T-helper 17 cell (primary cell): Measurements from ENCODE around the gene CDCA5. TPM values are rescaled to one million over a fixed set of nuclear protein-coding genes. Genes with fewer than 3 reads are reported as not detected.

Experiments
- ATAC-seq: fragments of 150-1000 bp; cut with Tn5 transposase; 2 replicates; pipeline ENCODE4 v1.10.0; 2021; ENCODE audit warnings: mild to moderate bottlenecking, moderate library complexity
- DNase-seq, 3 donors: peaks; one replicate each; pipeline versions ENCODE4 v3.0.0 to v3.0.0-alpha.2; 2020 to 2021
- H3K9me3 ChIP-seq: one replicate; pipeline ENCODE4 v1.7.0; 2013; ENCODE audit warnings: low read length, mild to moderate bottlenecking; ENCODE audit not compliant: control insufficient read depth, poor library complexity, severe bottlenecking
- H3K27ac Mint-ChIP-seq: one replicate; pipeline ENCODE4 v1.8.0; 2022; ENCODE audit warnings: mild to moderate bottlenecking, moderate library complexity, mixed read lengths
- H3K27me3 Mint-ChIP-seq: one replicate; pipeline ENCODE4 v1.8.0; 2022; ENCODE audit warnings: mixed read lengths
- H3K36me3 Mint-ChIP-seq: one replicate; pipeline ENCODE4 v1.8.0; 2022; ENCODE audit warnings: low read depth, mixed read lengths
- H3K4me1 Mint-ChIP-seq: one replicate; pipeline ENCODE4 v1.8.0; 2022; ENCODE audit warnings: mild to moderate bottlenecking, mixed read lengths
- H3K4me3 Mint-ChIP-seq: one replicate; pipeline ENCODE4 v1.8.0; 2022; ENCODE audit warnings: mild to moderate bottlenecking, moderate library complexity, mixed read lengths
- total RNA-seq, 4 donors: library from RNA in 2 of 4; stranded (reverse) in 2 of 4; gene quantifications; one replicate each; pipeline ENCODE4 v1.2.3 and lab custom pipeline; 2022 to 2026

The CDCA5 gene
- total RNA-seq, 2 donors from 2014 or later, result 0.37 to 0.90 TPM

DNA sequence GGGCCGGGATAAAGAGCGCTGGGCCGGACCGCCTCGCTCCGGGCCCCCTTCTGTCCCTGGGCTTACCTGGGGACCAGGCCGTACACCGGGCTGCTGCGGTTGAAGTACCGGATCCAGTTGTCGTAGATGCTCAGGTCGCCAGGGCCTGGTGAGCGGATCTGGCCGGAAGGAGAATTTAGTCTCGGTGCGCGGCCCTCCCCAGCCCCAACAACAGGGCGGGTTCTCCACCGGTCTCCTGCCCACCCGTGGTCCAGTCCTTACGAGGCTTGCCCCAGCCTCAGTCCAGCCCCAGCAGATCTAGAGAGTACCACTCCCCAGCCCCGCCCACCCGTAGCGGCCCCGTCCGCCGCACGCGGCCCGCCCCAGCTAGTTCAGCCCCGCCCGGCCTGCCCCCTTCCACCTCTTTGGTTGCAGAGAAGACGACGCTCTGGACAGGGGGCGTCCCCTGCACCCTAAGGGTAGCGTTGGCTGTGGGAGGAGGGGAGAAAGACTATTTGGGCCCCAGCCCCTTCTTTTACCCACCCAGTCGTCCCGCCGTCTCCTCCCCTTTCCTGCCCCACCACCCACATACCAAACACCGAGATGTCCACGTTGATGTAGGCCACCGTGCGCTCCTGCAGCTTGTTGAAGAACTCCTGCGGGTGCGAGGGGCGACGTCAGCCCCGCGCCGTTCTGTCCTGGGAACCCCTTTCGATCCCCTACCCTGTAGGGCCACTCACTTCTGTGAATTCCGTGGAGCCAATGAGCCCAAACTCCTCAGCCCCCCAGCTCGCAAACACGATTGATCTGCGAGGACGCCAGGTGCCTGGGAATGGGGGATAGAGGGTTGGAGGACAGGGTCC, 36.0 kb downstream of the CDCA5 start:
- peaks cover 12% of the 10 kb centered on the region for H3K4me1 Mint-ChIP-seq
- H3K27ac Mint-ChIP-seq, result peak overlapping the region; percentile 91
- no peaks in the 10 kb centered on the region for H3K9me3 ChIP-seq
- DNase-seq (no peak), ATAC-seq (peak; percentile 73)
- H3K4me3 Mint-ChIP-seq, result peak overlapping the region; percentile 95
- peaks cover 4% of the 10 kb centered on the region for H3K36me3 Mint-ChIP-seq
- no peaks in the 10 kb centered on the region for H3K27me3 Mint-ChIP-seq

DNA sequence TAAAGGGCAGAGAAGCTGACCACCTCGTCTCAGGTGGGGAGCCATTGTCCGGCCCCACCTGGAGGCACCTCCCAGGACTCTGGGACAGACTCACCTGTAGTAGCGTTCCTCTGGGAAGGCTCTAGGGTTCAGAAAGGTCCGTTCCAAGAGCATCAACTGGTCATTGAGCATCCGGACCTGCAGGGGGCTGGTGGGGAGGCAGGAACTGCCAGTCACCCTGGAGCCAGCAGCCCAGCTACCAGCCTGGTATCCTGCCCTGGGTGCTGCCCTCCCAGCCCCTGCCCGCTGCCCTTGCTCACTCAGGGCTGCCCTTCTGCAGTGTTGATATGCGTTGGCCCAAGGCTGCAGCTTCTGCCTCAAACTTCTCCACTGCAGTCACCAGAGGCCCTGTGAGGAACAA, 38.1 kb downstream of the CDCA5 start:
- H3K4me3 Mint-ChIP-seq, result no peak overlapping the region
- DNase-seq (no peak), ATAC-seq (no peak)
- no peaks in the 10 kb centered on the region for H3K9me3 ChIP-seq
- H3K36me3 Mint-ChIP-seq, result peaks cover 4% of the 10 kb centered on the region
- H3K4me1 Mint-ChIP-seq, result peaks cover 13% of the 10 kb centered on the region
- no peaks in the 10 kb centered on the region for H3K27me3 Mint-ChIP-seq
- no peak overlapping the region for H3K27ac Mint-ChIP-seq

DNA sequence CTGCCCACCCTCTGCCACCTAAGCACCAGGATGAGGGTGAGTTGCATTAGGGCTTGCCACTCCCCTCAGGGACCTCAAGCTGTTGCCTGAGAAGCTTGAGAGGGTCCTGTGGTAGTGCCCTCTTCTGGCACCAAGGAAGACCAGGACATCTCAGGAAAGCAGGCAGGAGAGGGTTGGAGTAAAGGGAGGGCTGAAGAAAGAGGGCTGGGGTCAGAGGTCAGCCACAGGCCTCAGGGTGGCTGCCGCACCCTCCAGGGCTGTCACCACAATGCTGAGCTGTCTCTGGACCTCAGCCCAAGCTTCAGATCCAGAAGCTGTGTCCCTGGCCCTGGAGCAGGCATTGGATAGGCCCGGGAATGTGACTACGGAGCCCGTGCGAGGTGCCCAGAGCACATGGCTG, 38.8 kb downstream of the CDCA5 start:
- peaks cover 4% of the 10 kb centered on the region for H3K36me3 Mint-ChIP-seq
- H3K27ac Mint-ChIP-seq, result no peak overlapping the region
- DNase-seq (no peak), ATAC-seq (no peak)
- H3K4me1 Mint-ChIP-seq, result peaks cover 13% of the 10 kb centered on the region
- no peaks in the 10 kb centered on the region for H3K27me3 Mint-ChIP-seq
- no peak overlapping the region for H3K4me3 Mint-ChIP-seq
- no peaks in the 10 kb centered on the region for H3K9me3 ChIP-seq

DNA sequence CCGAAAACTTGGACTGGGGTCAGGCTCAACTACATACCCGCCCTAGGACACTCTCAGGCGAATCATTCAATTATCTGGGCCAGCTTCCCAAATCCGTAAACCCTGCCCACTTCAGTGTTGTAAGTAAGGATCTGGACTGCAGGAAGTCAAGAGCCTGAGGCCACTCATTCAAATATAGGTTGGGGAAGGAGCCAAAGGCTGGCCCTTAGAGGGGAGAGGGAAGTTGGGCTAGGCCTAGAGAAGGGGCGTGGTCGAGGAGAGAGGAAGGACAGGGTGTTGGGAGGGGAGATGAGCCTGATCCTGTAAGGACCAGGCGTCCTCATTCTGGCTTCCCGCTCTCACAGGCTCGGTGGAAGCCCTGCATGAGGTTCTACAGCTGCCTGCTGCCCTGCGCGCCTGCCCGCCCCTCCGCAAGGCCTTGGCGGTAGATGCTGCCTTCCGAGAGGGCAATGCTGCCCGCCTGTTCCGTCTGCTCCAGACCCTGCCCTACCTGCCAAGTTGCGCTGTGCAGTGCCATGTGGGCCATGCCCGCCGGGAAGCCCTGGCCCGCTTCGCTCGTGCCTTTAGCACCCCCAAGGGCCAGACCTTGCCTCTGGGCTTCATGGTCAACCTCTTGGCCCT, 39.8 kb downstream of the CDCA5 start:
- no peaks in the 10 kb centered on the region for H3K9me3 ChIP-seq
- Mint-ChIP-seq H3K4me1 (peaks cover 13% of the 10 kb centered on the region), H3K36me3 (peaks cover 4% of the 10 kb centered on the region), H3K4me3 (no peak overlapping the region), H3K27ac (no peak overlapping the region), H3K27me3 (no peaks in the 10 kb centered on the region)
- no peak for ATAC-seq
- DNase-seq, result no peak

DNA sequence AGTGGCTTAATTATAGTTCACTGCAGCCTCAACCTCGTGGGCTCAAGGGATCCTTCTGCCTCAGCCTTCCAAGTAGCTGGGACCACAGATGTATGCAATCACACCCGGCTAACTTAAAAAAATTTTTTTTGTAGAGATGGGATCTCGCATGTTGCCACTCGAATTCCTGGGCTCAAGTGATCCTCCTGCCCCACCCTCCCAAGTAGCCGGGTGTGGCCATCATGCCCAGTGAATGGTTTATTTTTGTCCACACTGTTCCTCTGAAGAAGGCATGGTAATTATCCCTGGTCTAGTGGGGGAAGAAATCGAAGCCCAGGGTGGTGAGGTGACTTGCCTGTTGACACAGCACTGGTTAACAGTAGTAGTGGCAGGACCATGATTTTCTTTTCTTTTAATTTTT, 40.9 kb downstream of the CDCA5 start:
- no peak for ATAC-seq
- no peaks in the 10 kb centered on the region for H3K27me3 Mint-ChIP-seq
- H3K27ac Mint-ChIP-seq, result peak overlapping the region; percentile 69
- DNase-seq, result no peak
- peak overlapping the region; percentile 73 for H3K4me3 Mint-ChIP-seq
- H3K4me1 Mint-ChIP-seq, result peaks cover 13% of the 10 kb centered on the region
- peaks cover 4% of the 10 kb centered on the region for H3K36me3 Mint-ChIP-seq
- H3K9me3 ChIP-seq, result no peaks in the 10 kb centered on the region

DNA sequence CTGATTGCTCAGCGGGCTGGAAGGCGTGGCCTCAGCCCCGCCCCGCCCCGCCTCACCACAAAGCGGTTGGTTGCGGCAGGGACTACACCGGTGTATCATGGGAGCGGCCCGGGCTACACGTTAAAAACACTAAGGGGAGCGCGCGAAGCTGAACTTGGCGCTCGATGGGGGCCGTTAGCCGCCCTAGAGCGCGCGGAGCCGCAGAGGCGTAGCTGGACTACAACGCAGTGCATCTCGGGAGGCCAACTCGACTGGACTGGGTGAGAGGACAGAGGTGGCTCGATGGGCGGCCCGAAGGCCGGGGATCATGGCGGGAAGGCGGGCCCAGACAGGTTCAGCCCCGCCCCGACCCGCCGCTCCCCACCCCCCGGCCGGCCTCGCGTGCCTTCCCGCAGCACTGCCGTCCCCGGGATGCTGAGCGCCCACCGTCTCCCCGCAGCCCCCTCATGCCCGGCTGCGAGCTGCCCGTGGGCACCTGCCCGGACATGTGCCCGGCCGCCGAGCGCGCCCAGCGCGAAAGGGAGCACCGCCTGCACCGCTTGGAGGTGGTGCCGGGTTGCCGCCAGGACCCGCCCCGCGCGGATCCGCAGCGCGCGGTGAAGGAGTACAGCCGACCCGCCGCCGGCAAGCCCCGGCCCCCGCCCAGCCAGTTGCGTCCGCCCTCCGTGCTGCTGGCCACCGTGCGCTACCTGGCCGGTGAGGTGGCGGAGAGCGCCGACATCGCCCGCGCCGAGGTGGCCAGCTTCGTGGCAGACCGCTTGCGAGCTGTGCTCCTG, 42.8 kb downstream of the CDCA5 start, which contains the start of gene SAC3D1:
SAC3D1 (plus strand) TSS at position 364 of the 776 bp plus-strand sequence; CDS start at position 447, 83 bp downstream.
- Mint-ChIP-seq H3K27me3 (no peaks in the 10 kb centered on the region), H3K4me3 (peak within 1 kb of the TSS; percentile 93), H3K4me1 (peaks cover 7% of the 10 kb centered on the region), H3K27ac (peak within 1 kb of the TSS; percentile 69), H3K36me3 (peaks cover 4% of the 10 kb centered on the region)
- peak; percentile 76 to 84 (median 78) for DNase-seq
- ATAC-seq, result peak; percentile 93
- no peaks in the 10 kb centered on the region for H3K9me3 ChIP-seq

DNA sequence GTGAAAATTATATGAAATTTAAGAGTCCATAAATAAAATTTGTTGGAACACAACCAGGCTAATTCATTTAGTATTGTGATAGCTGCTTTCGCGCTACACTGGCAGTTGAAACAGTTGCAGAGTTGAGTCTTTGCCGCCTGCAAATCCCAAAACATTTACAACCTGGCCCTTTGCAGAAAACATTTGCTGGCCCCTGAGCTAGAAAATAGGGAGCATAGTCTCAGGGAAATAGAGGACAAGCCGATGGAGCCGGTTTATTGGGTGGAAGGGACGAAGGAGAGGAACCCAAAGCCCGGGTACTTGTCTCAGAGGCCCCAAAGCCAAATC, 43.4 kb downstream of the CDCA5 start:
- Mint-ChIP-seq H3K27ac (peak overlapping the region; percentile 27), H3K4me1 (peaks cover 7% of the 10 kb centered on the region), H3K36me3 (peaks cover 4% of the 10 kb centered on the region), H3K27me3 (no peaks in the 10 kb centered on the region), H3K4me3 (peak overlapping the region; percentile 93)
- DNase-seq (no peak), ATAC-seq (no peak)
- H3K9me3 ChIP-seq, result no peaks in the 10 kb centered on the region

DNA sequence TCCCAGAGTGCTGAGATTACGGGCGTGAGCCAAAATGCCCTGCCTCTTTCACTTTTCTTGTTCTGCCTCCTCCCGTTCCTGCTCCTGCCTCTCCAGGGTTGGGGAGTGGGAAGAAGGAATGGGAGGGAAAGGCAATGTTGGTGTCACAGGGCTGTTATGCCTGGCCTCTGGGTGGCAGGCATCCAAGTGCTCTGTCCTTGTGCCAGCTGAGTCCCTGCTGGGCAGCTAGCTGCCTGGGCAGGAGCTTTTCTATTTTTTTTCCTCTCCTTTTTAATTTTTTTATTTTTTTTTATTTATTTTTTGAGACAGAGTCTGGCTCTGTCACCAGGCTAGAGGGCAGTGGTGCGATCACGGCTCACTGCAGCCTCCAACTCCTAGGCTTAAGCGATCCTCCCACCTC, 46.9 kb downstream of the CDCA5 start:
- no peaks in the 10 kb centered on the region for H3K9me3 ChIP-seq
- DNase-seq (no peak), ATAC-seq (no peak)
- Mint-ChIP-seq H3K4me3 (no peak overlapping the region), H3K27ac (no peak overlapping the region), H3K36me3 (no peaks in the 10 kb centered on the region), H3K27me3 (no peaks in the 10 kb centered on the region), H3K4me1 (peaks cover 2% of the 10 kb centered on the region)

DNA sequence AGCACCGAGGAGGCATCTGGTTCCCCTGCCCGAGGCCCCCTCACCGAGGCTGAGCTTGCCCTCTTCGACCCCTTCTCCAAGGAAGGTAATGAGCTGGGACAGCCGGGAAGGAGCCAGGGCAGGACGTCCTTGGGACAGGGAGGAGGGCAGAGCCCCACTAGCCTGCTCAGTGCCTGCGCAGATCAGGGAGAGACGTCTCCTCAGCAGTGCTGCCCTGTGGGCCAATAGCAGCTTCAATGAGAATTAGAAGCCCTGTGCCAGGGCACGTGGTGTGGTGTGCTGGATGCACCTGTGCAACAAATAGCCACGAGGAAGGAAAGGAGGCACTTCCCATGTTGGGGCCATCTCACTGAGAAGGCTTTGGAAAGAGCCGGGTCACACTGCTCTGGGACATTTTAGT, 48.3 kb downstream of the CDCA5 start:
- Mint-ChIP-seq H3K27me3 (no peaks in the 10 kb centered on the region), H3K27ac (no peak overlapping the region), H3K4me3 (no peak overlapping the region), H3K4me1 (no peaks in the 10 kb centered on the region), H3K36me3 (no peaks in the 10 kb centered on the region)
- DNase-seq (no peak), ATAC-seq (no peak)
- no peaks in the 10 kb centered on the region for H3K9me3 ChIP-seq

DNA sequence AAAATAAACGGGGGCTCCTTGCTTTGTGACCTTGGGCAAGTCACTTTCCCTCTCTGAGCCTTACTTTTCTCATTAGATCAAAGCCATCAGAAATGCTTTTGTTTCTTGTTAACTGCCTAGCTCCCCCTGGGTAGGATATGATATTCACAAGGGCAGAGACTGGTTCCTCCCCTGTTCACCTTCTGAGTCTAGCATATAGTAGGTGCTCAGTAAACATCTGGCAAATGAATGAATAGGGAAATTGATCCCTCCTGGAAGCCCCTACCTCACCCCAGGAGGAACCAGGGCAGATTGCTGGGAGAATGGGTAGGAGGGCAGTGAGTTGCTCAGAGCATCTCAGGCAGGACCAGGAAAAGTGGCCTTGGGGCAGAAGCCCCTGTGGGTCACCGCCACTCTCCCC, 49.4 kb downstream of the CDCA5 start:
- no peak overlapping the region for H3K27ac Mint-ChIP-seq
- no peaks in the 10 kb centered on the region for H3K36me3 Mint-ChIP-seq
- no peaks in the 10 kb centered on the region for H3K9me3 ChIP-seq
- no peak overlapping the region for H3K4me3 Mint-ChIP-seq
- H3K4me1 Mint-ChIP-seq, result no peaks in the 10 kb centered on the region
- ATAC-seq (no peak), DNase-seq (no peak)
- H3K27me3 Mint-ChIP-seq, result no peaks in the 10 kb centered on the region

DNA sequence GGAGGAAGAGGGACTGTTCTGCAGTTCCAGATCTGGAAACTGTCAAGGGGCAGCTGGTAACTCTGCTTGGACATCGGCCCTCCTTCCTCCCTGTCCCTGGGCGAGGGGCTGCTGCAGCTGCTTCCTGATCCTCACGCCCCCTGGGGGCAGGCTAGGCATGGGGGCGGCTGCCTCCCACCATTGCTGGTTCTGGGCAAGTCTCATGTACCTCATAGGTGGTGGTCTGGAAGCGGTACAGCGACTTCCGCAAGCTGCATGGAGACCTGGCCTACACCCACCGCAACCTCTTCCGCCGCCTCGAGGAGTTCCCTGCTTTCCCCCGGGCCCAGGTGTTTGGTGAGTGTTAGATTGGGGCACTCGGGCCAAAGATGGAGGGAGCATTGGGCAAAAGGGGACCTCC, 51.6 kb downstream of the CDCA5 start:
- no peak for ATAC-seq
- no peaks in the 10 kb centered on the region for H3K36me3 Mint-ChIP-seq
- no peaks in the 10 kb centered on the region for H3K9me3 ChIP-seq
- no peaks in the 10 kb centered on the region for H3K27me3 Mint-ChIP-seq
- no peak overlapping the region for H3K4me3 Mint-ChIP-seq
- peak overlapping the region; percentile 32 for H3K27ac Mint-ChIP-seq
- H3K4me1 Mint-ChIP-seq, result peaks cover 7% of the 10 kb centered on the region
- no peak for DNase-seq
